SK-N-SH treated with all-trans-retinoic acid at 6 μM for 48 hours (cell line): ENCODE data around the gene BPTF.
"Not testable (repeated sequence)": the region's sequence is repeated elsewhere in the genome, so short reads cannot be mapped to it uniquely, and the experiment has no call there.

Source experiments
- PPARA ChIP-seq: fragments of 250-450 bp; sonication (Bioruptor Pico); IDR thresholded peaks from 2 replicates; pipeline ENCODE4 v1.5.0; 2020; ENCODE audit warnings: mild to moderate bottlenecking, borderline replicate concordance
- ZFP3 ChIP-seq: fragments of 250-450 bp; sonication (Bioruptor Pico); IDR thresholded peaks from 2 replicates; pipeline ENCODE4 v1.5.0; 2020; ENCODE audit warnings: mild to moderate bottlenecking, moderate library complexity

DNA sequence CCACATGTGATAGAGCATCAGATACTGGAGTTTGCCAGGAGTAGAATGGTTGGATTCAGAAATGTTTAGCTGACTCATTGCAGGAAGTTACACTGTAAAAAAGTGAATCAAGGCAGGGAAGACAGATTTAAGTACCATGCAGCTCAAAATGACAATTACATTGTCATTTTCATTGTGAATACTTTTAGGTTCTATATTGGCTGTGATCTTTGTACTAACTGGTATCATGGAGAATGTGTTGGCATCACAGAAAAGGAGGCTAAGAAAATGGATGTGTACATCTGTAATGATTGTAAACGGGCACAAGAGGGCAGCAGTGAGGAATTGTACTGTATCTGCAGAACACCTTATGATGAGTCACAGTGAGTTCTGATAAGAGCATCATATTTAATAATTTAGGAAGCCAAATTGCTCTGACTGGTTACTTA, 137.9 kb downstream of the BPTF start:
- not testable (repeated sequence) for TF ChIP-seq PPARA (CRISPR knock-in tag); ZFP3
